K562 (cell line): ENCODE results near the gene CHRDL1. TPM values are rescaled to one million over a fixed set of nuclear protein-coding genes. Genes with fewer than 3 reads are reported as not detected.

Experiments
- ATAC-seq: fragments of 200-7000 bp; cut with Tn5 transposase; 3 replicates; pipeline ENCODE4 v1.9.1; 2020; ENCODE audit warnings: moderate library complexity
- BruUV-seq: library from RNA; stranded (reverse); fragments of 400-500 nt; replicated peaks from 2 replicates; lab custom pipeline; 2021; lab: Mats Ljungman, UMichigan
- CTCF ChIA-PET: fragments of 300-600 bp; formaldehyde crosslinking; extraction: SDS; loops from one replicate; lab custom pipeline; 2021; ENCODE audit warnings: low intra/inter-chr PET ratio; lab: Yijun Ruan, JAX
- POLR2A ChIA-PET: fragments of 300-600, 350-650 bp; sonication (Branson Sonifier 250); formaldehyde crosslinking; extraction: SDS; loops from one replicate; lab custom pipeline; 2021; ENCODE audit warnings: antibody characterized with exemption, inconsistent platforms; lab: Yijun Ruan, JAX
- DNase-seq, 4 experiments: peaks; one replicate each; pipeline versions ENCODE4 v3.0.0 to v3.0.0-alpha.2; 2011 to 2018; ENCODE audit warnings: low spot score in 3 of 4, mixed read lengths in 3 of 4; ENCODE audit errors: extremely low read depth in 1 of 4
- FAIRE-seq: peaks from 2 replicates; lab custom pipeline; 2011; peaks lifted over from hg19 to GRCh38; lab: Jason Lieb, UNC
- H2AFZ ChIP-seq: 2 replicates; pipeline ENCODE4 v1.6.0; 2011; ENCODE audit warnings: low read depth, low read length, control low read depth, inconsistent platforms
- H3K27ac ChIP-seq: fragments of 200-600 bp; 3 replicates; pipeline ENCODE4 v1.8.0; 2011; ENCODE audit warnings: low read depth, mild to moderate bottlenecking, control low read depth, inconsistent platforms, low read length, moderate library complexity, mixed read lengths; ENCODE audit errors: extremely low read depth
- H3K27me3 ChIP-seq, 2 experiments: fragments of 300-600 bp in 1 of 2; 2 replicates in 1 of 2; 3 replicates in 1 of 2; pipeline versions ENCODE4 v1.6.0 to v1.8.0; 2011; ENCODE audit warnings: inconsistent platforms in 2 of 2, low read length in 2 of 2, mild to moderate bottlenecking in 1 of 2, mixed read lengths in 1 of 2, moderate library complexity in 1 of 2; ENCODE audit not compliant: control insufficient read depth in 2 of 2, insufficient read depth in 2 of 2
- H3K36me3 ChIP-seq: fragments of 300-600 bp; 3 replicates; pipeline ENCODE4 v1.8.0; 2011; ENCODE audit warnings: mild to moderate bottlenecking, low read length, inconsistent platforms; ENCODE audit not compliant: control insufficient read depth, insufficient read depth
- H3K4me1 ChIP-seq, 2 experiments: fragments of 200-600 bp in 1 of 2; replicated peaks in 1 of 2; 2 replicates in 1 of 2; 3 replicates in 1 of 2; pipeline versions ENCODE4 v1.5.1 to v1.8.0; 2011; ENCODE audit warnings: inconsistent platforms in 2 of 2, low read length in 2 of 2, mild to moderate bottlenecking in 1 of 2, mixed read lengths in 1 of 2, moderate library complexity in 1 of 2; ENCODE audit not compliant: control insufficient read depth in 2 of 2, insufficient read depth in 2 of 2
- H3K4me2 ChIP-seq: 2 replicates; pipeline ENCODE4 v1.6.1; 2011; ENCODE audit warnings: low read length, control low read depth, inconsistent platforms, mixed read lengths; ENCODE audit not compliant: insufficient read depth
- H3K4me3 ChIP-seq: fragments of 200-600 bp; sonication (generic), shearing (Covaris generic); 2 replicates; pipeline ENCODE4 v1.5.1; 2016; ENCODE audit warnings: control low read depth, inconsistent platforms
- H3K79me2 ChIP-seq: fragments of 200-600 bp; 3 replicates; pipeline ENCODE4 v1.8.0; 2011; ENCODE audit warnings: low read length, inconsistent platforms; ENCODE audit not compliant: control insufficient read depth, insufficient read depth
- H3K9ac ChIP-seq, 2 experiments: 2 replicates each; pipeline versions ENCODE4 v1.6.0 to v1.6.1; 2011; ENCODE audit warnings: low read depth in 2 of 2, low read length in 2 of 2, control low read depth in 1 of 2, inconsistent platforms in 1 of 2, mild to moderate bottlenecking in 1 of 2, mixed read lengths in 1 of 2; ENCODE audit not compliant: insufficient read depth in 1 of 2
- H3K9me1 ChIP-seq: one replicate; pipeline ENCODE4 v1.6.0; 2011; ENCODE audit warnings: inconsistent platforms, mild to moderate bottlenecking, low read length, moderate library complexity; ENCODE audit not compliant: control insufficient read depth, insufficient read depth
- H3K9me3 ChIP-seq: replicated peaks from 2 replicates; pipeline ENCODE4 v1.5.1; 2011; ENCODE audit warnings: low read depth, low read length, inconsistent platforms; ENCODE audit not compliant: control insufficient read depth, insufficient read depth
- H4K20me1 ChIP-seq: replicated peaks from 2 replicates; pipeline ENCODE4 v1.6.1; 2011; ENCODE audit warnings: low read length, inconsistent platforms, mixed read lengths; ENCODE audit not compliant: control insufficient read depth, insufficient read depth
- ATF7 ChIP-seq: fragments of 450-650 bp; IDR thresholded peaks from 2 replicates; pipeline ENCODE4 v1.7.1; 2014; ENCODE audit warnings: mild to moderate bottlenecking, moderate library complexity
- CBX1 ChIP-seq: sonication (generic); IDR thresholded peaks from 2 replicates; pipeline ENCODE4 v1.6.1; 2016; ENCODE audit warnings: antibody characterized with exemption, low read depth, mild to moderate bottlenecking
- HNRNPLL ChIP-seq: fragments of 200-400 bp; formaldehyde crosslinking; IDR thresholded peaks from 2 replicates; pipeline ENCODE4 v1.6.1; 2017; ENCODE audit warnings: low read length, low read depth, mild to moderate bottlenecking; ENCODE audit not compliant: poor library complexity, severe bottlenecking
- NR3C1 ChIP-seq: sonication (generic); formaldehyde crosslinking; IDR thresholded peaks from 2 replicates; pipeline ENCODE4 v1.8.1; 2022; ENCODE audit warnings: missing genetic modification reagents
- SMARCA4 ChIP-seq: fragments of 450-650 bp; IDR thresholded peaks from 2 replicates; pipeline ENCODE4 v1.6.1; 2016
- STAT5A ChIP-seq: IDR thresholded peaks from 2 replicates; pipeline ENCODE4 v1.6.1; 2012; ENCODE audit warnings: low read length, inconsistent platforms, borderline replicate concordance
- ZNF140 ChIP-seq: fragments of 250-450 bp; sonication (Bioruptor Pico); IDR thresholded peaks from 2 replicates; pipeline ENCODE4 v1.8.0; 2021; ENCODE audit warnings: moderate library complexity, mild to moderate bottlenecking, inconsistent platforms
- ZNF239 ChIP-seq: fragments of 250-450 bp; sonication (Bioruptor Pico); IDR thresholded peaks from 2 replicates; pipeline ENCODE4 v1.4.0; 2020; ENCODE audit warnings: mild to moderate bottlenecking
- ZNF75A ChIP-seq: fragments of 450-650 bp; formaldehyde crosslinking; IDR thresholded peaks from 2 replicates; pipeline ENCODE4 v1.4.0; 2020; ENCODE audit warnings: mild to moderate bottlenecking
- WGBS: fragments of 100-300 bp; shearing (Covaris generic); methylation state at CpG from one replicate; pipeline ENCODE4 v1.1.6; 2016; ENCODE audit warnings: low coverage, mixed read lengths; ENCODE audit not compliant: insufficient coverage; ENCODE audit errors: missing lambda C conversion rate; 5-methylcytosine and 5-hydroxymethylcytosine counted together
- in situ Hi-C: fragments of 300-500 bp; cut with MboI; formaldehyde crosslinking; loops from 4 replicates; pipeline ENCODE4 v1.15.0; 2018; ENCODE audit warnings: inconsistent platforms, mixed read lengths
- intact Hi-C: fragments of 100-400 bp; cut with micrococcal nuclease; formaldehyde crosslinking; loops from 2 replicates; pipeline ENCODE4 v1.14.2; 2022
- polyA plus RNA-seq, 8 experiments: library from polyadenylated mRNA; depleted of rRNA in 4 of 8; stranded (reverse) in 5 of 8; unstranded in 3 of 8; fragments of >200 nt; fragmentation: Nextera tagmentation in 2 of 8; fragmentation: Illumina TruSeq in 1 of 8; extraction: Ambion mirVana in 2 of 8; extraction: Trizol in 1 of 8; gene quantifications; 2 replicates each; pipeline versions ENCODE4 v1.2.1 to v1.2.3, GENCODE V29; 2011 to 2014; ENCODE audit warnings: inconsistent platforms in 1 of 8, missing spikeins in 1 of 8
- total RNA-seq, 7 experiments: library from RNA; depleted of rRNA in 6 of 7; stranded (reverse); fragments of >200 nt in 6 of 7; fragmentation: Illumina TruSeq in 2 of 7; extraction: Trizol in 2 of 7; gene quantifications; 2 replicates each; pipeline versions ENCODE4 v1.2.1 to v1.2.3, GENCODE V29; 2011 to 2021; ENCODE audit warnings: low replicate concordance in 1 of 7
- TF ChIP-seq, protein P1 (sequence below): fragments of 450-650 bp; formaldehyde crosslinking; IDR thresholded peaks from 2 replicates; pipeline ENCODE4 v1.4.0; 2020; ENCODE audit warnings: mild to moderate bottlenecking, moderate library complexity
- TF ChIP-seq, protein P2 (sequence below): sonication (generic); formaldehyde crosslinking; IDR thresholded peaks from 2 replicates; pipeline ENCODE4 v1.8.0; 2022; ENCODE audit warnings: mild to moderate bottlenecking, low read depth, missing genetic modification reagents
- TF ChIP-seq, protein P3 (sequence below): sonication (generic); formaldehyde crosslinking; IDR thresholded peaks from 2 replicates; pipeline ENCODE4 v1.8.0; 2022; ENCODE audit warnings: missing genetic modification reagents, mild to moderate bottlenecking, borderline replicate concordance
- TF ChIP-seq, protein P4 (sequence below): fragments of 450-650 bp; IDR thresholded peaks from 2 replicates; pipeline ENCODE4 v1.6.1; 2017; ENCODE audit warnings: antibody characterized with exemption
- TF ChIP-seq, protein P5 (sequence below): fragments of 250-450 bp; sonication (Bioruptor Pico); IDR thresholded peaks from 2 replicates; pipeline ENCODE4 v1.5.0; 2022; ENCODE audit warnings: mild to moderate bottlenecking

Gene CHRDL1
- total and polyA plus RNA-seq, 9 of the 15 experiments (the other 6 are each of a cell fraction or from before 2014, with no cell fraction given) = not detected

DNA sequence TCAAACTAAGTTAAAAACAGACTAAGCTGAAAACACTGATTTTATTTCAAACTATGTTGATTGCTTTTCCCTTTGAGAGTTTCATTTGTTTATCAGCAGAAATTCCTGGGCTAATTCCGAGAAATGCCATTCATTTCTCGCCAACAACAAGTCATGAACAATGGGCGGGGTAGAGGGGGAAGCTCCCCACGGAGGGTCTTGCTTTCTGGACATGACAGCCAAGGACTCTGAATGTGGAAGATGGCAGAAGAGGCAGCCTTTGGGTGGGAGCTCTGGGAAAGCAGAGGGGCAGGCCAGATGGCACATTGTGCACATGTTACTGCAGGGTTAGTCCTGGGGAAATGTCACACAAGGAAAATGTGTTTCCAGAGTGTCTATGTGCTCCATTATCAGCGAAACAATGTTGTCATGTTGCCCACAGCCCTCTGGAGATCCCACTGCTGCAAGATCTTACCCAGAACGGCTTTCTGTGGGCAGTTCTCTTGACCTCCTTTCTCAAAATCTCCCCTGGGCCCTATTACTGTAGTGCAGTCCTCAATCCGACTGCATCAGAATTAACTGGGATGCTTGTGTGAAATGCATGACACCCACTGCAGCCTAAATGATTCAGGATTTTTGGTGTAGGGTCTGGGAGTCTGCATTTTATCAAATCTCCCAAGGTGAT lies 45.0 kb downstream of the CHRDL1 start:
- no peaks in the 10 kb centered on the region for H3K9me1 ChIP-seq
- H3K9ac ChIP-seq = no peak overlapping the region
- no peak for DNase-seq
- BruUV-seq = no TSS peak
- H3K36me3 ChIP-seq = no peaks in the 10 kb centered on the region
- no peak for FAIRE-seq
- H3K4me1 ChIP-seq = no peaks in the 10 kb centered on the region
- H4K20me1 ChIP-seq = no peaks in the 10 kb centered on the region
- H3K4me3 ChIP-seq = no peak overlapping the region
- intact Hi-C loops = no loop called here
- H3K9me3 ChIP-seq = no peaks in the 10 kb centered on the region
- 0% methylated on average over 6 of the region's 7 CpGs for WGBS
- ChIA-PET CTCF (no interaction called here), POLR2A (no interaction called here)
- H3K27me3 ChIP-seq = no peaks in the 10 kb centered on the region
- H3K79me2 ChIP-seq = no peaks in the 10 kb centered on the region
- no peak overlapping the region for H3K4me2 ChIP-seq
- H2AFZ ChIP-seq = no peak overlapping the region
- no peak overlapping the region for H3K27ac ChIP-seq
- in situ Hi-C loops = no loop called here
- no peak for ATAC-seq
- TF ChIP-seq ATF7 = no peak
- no peak for TF ChIP-seq ZNF140 (CRISPR knock-in tag)
- TF ChIP-seq, protein P1, sequence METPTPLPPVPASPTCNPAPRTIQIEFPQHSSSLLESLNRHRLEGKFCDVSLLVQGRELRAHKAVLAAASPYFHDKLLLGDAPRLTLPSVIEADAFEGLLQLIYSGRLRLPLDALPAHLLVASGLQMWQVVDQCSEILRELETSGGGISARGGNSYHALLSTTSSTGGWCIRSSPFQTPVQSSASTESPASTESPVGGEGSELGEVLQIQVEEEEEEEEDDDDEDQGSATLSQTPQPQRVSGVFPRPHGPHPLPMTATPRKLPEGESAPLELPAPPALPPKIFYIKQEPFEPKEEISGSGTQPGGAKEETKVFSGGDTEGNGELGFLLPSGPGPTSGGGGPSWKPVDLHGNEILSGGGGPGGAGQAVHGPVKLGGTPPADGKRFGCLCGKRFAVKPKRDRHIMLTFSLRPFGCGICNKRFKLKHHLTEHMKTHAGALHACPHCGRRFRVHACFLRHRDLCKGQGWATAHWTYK = no peak
- TF ChIP-seq ZNF239 (CRISPR knock-in tag) = no peak
- TF ChIP-seq NR3C1 (CRISPR knock-in tag) = no peak
- TF ChIP-seq STAT5A = no peak
- TF ChIP-seq, protein P2, sequence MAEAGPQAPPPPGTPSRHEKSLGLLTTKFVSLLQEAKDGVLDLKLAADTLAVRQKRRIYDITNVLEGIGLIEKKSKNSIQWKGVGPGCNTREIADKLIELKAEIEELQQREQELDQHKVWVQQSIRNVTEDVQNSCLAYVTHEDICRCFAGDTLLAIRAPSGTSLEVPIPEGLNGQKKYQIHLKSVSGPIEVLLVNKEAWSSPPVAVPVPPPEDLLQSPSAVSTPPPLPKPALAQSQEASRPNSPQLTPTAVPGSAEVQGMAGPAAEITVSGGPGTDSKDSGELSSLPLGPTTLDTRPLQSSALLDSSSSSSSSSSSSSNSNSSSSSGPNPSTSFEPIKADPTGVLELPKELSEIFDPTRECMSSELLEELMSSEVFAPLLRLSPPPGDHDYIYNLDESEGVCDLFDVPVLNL = no peak
- TF ChIP-seq, protein P3, sequence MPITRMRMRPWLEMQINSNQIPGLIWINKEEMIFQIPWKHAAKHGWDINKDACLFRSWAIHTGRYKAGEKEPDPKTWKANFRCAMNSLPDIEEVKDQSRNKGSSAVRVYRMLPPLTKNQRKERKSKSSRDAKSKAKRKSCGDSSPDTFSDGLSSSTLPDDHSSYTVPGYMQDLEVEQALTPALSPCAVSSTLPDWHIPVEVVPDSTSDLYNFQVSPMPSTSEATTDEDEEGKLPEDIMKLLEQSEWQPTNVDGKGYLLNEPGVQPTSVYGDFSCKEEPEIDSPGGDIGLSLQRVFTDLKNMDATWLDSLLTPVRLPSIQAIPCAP (CRISPR knock-in tag) = no peak
- no peak for TF ChIP-seq CBX1
- no peak for TF ChIP-seq SMARCA4
- TF ChIP-seq ZNF75A (CRISPR knock-in tag) = no peak
- TF ChIP-seq, protein P4, sequence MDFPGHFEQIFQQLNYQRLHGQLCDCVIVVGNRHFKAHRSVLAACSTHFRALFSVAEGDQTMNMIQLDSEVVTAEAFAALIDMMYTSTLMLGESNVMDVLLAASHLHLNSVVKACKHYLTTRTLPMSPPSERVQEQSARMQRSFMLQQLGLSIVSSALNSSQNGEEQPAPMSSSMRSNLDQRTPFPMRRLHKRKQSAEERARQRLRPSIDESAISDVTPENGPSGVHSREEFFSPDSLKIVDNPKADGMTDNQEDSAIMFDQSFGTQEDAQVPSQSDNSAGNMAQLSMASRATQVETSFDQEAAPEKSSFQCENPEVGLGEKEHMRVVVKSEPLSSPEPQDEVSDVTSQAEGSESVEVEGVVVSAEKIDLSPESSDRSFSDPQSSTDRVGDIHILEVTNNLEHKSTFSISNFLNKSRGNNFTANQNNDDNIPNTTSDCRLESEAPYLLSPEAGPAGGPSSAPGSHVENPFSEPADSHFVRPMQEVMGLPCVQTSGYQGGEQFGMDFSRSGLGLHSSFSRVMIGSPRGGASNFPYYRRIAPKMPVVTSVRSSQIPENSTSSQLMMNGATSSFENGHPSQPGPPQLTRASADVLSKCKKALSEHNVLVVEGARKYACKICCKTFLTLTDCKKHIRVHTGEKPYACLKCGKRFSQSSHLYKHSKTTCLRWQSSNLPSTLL = no peak
- no peak for TF ChIP-seq HNRNPLL
- TF ChIP-seq, protein P5, sequence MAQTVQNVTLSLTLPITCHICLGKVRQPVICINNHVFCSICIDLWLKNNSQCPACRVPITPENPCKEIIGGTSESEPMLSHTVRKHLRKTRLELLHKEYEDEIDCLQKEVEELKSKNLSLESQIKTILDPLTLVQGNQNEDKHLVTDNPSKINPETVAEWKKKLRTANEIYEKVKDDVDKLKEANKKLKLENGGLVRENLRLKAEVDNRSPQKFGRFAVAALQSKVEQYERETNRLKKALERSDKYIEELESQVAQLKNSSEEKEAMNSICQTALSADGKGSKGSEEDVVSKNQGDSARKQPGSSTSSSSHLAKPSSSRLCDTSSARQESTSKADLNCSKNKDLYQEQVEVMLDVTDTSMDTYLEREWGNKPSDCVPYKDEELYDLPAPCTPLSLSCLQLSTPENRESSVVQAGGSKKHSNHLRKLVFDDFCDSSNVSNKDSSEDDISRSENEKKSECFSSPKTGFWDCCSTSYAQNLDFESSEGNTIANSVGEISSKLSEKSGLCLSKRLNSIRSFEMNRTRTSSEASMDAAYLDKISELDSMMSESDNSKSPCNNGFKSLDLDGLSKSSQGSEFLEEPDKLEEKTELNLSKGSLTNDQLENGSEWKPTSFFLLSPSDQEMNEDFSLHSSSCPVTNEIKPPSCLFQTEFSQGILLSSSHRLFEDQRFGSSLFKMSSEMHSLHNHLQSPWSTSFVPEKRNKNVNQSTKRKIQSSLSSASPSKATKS (CRISPR knock-in tag) = no peak
